Inflammatory macrophage treated with lipopolysaccharide for 1 hour (primary cell): Measurements from ENCODE around the gene REV1.

Experiments
- DNase-seq, 2 donors: peaks; one replicate each; pipeline ENCODE4 v3.0.0-alpha.2; 2020 to 2022

Gene REV1

GRCh38 chr2:99445065-99445464 lies 44.8 kb downstream of the REV1 start:
- DNase-seq: no peak

GRCh38 chr2:99444222-99444621 lies 45.6 kb downstream of the REV1 start:
- DNase-seq: no peak

GRCh38 chr2:99442837-99443236 lies 47.0 kb downstream of the REV1 start:
- DNase-seq: peak in 1 of 2 donors; percentile 21

- no peak for DNase-seq
Measured at GRCh38 chr2:99439971-99440505, 49.8 kb downstream of the REV1 start.

GRCh38 chr2:99436874-99437273 lies 52.9 kb downstream of the REV1 start:
- DNase-seq: no peak

- no peak for DNase-seq
Measured at GRCh38 chr2:99433340-99433739, 56.5 kb downstream of the REV1 start.

- no peak for DNase-seq
Measured at GRCh38 chr2:99431587-99432275, 58.1 kb downstream of the REV1 start.

GRCh38 chr2:99430614-99431291 lies 59.1 kb downstream of the REV1 start:
- no peak for DNase-seq

- DNase-seq: no peak
Measured at GRCh38 chr2:99425022-99425421, 64.8 kb downstream of the REV1 start.

- no peak for DNase-seq
Measured at GRCh38 chr2:99424371-99424770, 65.4 kb downstream of the REV1 start.

GRCh38 chr2:99422599-99422998 lies 67.2 kb downstream of the REV1 start:
- DNase-seq: peak in 1 of 2 donors; percentile 40

- no peak for DNase-seq
Measured at GRCh38 chr2:99421469-99421868, 68.3 kb downstream of the REV1 start.

- no peak for DNase-seq
Measured at GRCh38 chr2:99420751-99421299, 69.0 kb downstream of the REV1 start.

- DNase-seq: no peak
Measured at GRCh38 chr2:99420031-99420430, 69.8 kb downstream of the REV1 start.

GRCh38 chr2:99417396-99417795 lies 72.4 kb downstream of the REV1 start:
- DNase-seq: no peak

GRCh38 chr2:99414566-99414965 lies 75.3 kb downstream of the REV1 start:
- DNase-seq: peak; percentile 87 to 90

- no peak for DNase-seq
Measured at GRCh38 chr2:99410276-99410675, 79.5 kb downstream of the REV1 start.

GRCh38 chr2:99406137-99406536 lies 83.7 kb downstream of the REV1 start:
- DNase-seq: no peak

GRCh38 chr2:99404797-99405669 lies 84.8 kb downstream of the REV1 start:
- no peak for DNase-seq

- DNase-seq: no peak
Measured at GRCh38 chr2:99404039-99404796, 85.6 kb downstream of the REV1 start.

GRCh38 chr2:99403524-99403923 lies 86.3 kb downstream of the REV1 start:
- no peak for DNase-seq

- no peak for DNase-seq
Measured at GRCh38 chr2:99403084-99403483, 86.7 kb downstream of the REV1 start.
